NCI-H2227 treated with DMSO at 0.1 percent for 48 hours (cell line): Measurements from ENCODE around the gene CDH4.

Source experiments
- DNase-seq: peaks from one replicate; lab custom pipeline; 2025; lab: John Stamatoyannopoulos, UW

Gene CDH4

DNA sequence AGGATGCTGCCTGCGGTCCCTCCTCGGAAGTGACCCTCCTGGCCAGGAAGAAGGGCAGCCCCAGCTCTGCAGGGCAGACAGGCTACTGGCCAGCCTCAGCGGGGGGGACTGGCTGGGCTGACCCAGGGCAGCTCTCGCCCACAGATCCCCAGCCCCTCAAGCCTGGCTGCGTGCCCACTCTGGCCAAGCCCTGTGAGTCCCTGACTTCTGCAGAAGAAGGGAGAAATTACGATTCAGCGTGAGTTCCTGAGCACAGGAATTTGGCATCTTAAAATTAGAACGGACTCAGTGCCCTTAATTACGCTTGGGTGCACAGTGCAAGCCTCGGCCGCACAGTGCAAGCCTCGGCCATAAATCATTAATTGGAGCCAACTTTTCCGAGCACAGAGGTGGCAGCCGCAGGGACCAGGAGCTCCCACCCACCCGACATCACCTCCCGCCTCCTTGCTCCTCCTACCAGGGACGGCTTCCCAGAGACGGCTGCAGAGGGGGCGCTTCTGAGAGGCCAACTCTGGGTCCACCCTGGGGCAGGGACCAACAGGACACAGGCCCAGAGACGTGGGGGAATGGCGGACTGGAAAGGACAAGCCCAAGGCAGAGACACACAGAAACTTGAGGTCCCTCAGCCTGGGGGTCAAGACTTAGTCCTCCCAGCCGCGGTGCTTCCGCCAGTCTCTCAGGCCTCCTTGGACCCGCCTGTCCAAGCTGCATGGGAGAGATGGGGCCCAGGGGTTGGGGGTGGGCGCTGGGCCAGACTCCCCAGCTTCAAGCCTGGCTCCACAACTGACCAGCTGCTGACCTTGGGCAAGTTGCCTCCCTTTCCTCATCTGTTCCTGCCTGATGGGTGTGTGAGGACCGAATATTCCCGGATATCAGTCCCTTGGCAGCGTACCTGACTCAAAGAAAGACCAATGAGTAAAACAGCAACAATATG is 648.2 kb downstream of the CDH4 start:
- no peak for DNase-seq

DNA sequence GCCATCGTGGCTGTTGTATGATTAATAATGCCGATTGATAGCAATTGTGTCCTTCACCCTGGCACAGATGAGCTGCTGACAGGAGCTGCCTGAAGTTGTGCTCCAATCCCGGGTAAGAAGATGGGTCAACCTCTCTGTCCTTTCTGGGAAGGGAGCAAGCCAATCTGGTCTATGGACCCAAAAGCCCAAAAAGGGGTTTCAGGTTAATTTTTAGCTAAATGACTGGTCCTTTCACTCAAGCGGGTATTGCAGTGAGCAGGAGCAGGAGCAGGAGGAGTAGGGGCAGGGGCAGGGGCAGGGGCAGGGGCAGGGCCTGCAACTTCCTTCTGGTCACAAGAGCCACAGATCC is 648.9 kb downstream of the CDH4 start:
- DNase-seq, result no peak

- no peak for DNase-seq
Observed at GRCh38 chr20:61901392-61902220, 649.5 kb downstream of the CDH4 start.

- no peak for DNase-seq
Observed at GRCh38 chr20:61902221-61902869, 650.3 kb downstream of the CDH4 start.

DNA sequence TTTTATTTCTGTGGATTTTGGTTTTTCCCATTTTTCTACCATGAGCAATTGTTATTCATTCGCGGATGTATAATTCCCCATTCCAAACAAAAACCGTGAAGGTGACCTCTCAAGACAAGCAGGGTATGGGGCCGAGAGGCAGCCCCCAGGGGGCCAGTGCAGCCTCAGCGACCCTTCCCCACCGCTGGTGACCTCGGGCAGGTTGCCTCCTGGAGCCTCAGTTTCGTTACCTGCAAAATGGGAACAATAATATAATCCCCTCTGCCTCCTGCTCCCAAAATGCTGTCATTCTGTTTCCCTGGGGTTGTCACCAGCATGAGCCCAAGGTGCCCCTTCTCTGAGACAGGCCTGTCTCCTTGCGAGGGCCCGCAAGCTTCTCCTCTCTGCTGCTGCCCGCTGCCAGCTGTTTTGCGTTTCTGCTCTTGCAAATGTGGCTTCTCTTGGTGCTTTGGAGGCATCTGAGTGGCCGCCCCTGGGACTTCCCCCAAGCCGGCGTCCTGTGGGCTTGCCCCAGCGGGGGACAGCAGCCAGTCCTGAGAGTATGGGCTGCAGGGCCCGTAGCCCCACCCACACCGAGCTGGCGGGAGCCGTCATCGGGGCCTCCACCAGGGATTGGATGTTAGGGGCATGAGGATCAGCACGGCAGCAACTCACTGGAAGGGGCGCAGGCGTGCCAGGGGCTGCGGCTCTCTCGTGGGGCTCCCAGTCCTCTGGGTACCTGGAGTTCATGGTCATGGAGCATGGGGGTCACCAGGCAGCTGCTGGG is 651.7 kb downstream of the CDH4 start:
- no peak for DNase-seq

DNA sequence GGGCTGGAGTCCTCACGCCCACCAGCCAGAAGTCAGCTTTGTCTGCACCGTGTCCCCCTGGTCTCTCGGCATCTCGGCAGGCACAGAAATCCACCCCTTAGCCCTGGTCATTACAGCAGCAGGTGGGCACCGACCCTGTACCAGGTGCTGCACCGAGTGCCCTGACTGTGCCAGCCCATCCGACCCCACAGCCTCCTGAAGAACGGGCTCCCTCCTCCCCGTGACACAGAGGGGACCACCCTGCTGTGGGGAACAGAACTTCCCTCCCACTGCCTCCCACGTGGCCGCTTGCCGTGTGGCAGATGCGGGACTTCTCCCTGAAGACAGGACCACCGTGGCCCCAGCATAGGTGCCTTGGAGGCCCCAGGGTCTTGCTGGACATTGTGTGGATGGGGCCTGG is 652.4 kb downstream of the CDH4 start:
- DNase-seq, result no peak

DNA sequence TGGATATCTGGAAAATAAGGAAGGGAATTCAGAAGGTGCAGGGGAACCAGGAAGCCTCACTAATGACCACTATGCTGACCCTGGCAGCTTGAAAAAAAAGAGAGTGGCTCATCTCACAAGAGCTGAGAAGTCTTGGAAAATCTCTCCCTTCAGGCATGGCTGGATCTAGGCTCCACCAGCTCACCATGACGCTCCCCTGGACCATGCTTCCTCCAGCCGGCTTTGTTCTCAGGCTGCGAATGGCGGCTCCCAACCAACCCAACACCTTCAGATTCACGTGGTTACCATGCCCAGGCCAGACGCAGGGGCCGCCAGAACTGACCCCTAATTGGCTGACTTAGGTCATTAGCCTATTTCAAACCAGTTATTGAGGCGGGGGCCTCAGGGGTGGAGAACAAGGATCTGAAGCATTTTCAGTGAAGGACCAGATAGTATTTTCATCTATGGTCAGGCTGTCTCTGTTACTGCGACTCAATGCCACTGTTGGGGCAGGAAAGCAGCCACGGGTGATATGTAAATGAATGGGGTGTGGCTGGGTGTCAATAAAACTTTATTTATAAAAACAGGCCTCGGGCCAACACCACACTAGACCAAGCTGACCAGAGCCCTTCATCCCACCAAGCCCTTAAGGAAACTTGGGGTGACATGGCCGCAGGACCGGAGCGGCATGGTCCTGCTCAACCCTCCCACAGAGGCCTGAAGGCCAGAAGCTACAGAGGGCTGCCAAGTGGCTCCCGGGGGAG is 653.9 kb downstream of the CDH4 start:
- no peak for DNase-seq

DNA sequence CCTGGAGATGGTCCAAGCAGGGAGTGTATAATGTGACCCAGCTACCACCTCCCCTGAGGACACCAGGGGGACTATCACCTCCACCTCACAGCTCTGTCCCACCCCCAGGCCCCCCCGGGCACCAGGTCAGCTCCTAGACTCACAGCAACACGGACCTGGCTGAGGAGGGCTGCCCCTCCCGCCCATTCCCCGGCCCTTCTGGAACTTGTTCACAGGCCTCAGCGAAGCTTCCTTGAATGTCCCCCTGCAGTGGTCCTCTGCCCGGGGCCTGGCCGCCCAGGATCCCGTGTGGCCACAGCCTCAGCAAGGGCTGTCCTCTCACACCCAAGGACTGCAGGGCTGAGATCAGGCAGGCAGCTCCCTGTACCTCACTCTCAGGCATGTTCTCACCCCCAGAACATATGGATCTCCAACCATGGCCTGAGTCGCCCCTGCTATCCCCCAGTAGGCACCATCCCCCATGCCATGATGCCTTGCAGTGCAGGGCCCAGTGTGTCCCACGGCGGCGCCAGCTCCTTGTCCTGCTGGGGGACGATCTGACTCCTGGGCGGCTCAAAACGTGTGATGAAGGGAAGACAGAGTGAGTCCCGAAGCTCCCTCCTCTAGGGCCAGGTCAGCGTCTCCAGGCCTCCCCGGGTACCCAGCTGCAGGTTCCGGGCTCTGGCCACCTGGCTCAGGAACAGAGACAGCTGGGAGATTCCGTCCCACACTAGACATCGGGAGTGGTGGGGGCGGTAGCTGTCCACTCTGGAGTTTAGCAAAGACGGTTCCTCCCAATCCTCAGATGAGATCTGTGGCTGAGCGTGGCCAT is 655.2 kb downstream of the CDH4 start:
- no peak for DNase-seq

GRCh38 chr20:61908057-61909026 is 656.3 kb downstream of the CDH4 start:
- no peak for DNase-seq

GRCh38 chr20:61909028-61909427 is 657.0 kb downstream of the CDH4 start:
- no peak for DNase-seq

DNA sequence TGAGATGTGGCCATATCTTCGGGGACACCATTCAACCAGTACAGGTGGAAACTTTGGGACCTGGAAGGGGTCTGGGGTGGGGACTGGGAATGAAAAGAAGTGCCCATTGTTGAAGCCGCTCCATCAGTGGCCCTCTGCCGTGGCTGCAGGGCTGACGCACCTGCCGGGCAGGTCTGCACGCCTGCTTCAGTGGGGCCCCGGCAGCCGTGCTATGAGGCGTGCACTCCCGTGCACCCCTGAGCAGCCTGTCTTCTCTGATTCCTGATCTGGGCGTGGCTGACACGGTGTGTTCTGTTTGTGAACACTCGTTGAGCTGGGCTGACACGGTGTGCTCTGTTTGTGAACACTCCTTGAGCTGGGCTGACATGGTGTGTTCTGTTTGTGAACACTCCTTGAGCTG is 657.8 kb downstream of the CDH4 start:
- DNase-seq, result no peak

- no peak for DNase-seq
Observed at GRCh38 chr20:61911824-61912223, 659.8 kb downstream of the CDH4 start.

DNA sequence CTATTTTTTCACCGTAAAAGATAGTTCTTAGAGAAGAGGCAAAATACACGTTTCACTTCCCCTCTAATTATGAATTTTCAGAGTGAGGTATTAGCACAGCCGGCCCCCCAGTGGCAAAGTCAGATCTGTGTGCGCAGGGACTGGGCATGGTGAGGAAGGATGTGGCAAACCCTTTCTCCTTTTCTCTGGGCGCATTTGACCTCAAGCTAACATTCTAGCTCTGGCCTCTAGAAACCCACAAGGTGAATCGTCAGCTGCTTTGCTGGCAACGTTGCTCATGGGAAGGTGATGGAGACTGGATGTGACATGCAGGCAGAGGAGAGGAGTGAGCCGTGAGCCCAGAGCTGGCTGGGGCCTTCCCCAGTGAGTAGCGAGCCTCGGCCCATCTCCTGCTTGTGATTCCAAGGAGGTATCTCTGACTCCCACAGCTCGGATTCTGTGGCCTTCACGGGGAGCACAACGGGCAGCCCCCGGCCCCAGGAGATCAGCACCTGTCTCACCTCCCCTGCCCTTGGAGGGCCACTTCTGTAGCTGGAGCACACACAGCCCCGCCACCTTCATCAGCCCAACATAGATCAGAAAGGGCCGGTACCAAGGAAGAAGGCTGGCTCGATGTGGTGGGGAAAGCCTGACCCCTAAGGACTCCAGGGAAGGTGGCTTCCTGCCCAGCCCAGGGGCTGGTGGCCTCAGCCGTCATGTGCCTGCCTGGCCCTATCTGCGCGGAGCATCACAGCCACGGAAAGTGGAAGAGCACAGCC is 660.8 kb downstream of the CDH4 start:
- DNase-seq, result no peak

DNA sequence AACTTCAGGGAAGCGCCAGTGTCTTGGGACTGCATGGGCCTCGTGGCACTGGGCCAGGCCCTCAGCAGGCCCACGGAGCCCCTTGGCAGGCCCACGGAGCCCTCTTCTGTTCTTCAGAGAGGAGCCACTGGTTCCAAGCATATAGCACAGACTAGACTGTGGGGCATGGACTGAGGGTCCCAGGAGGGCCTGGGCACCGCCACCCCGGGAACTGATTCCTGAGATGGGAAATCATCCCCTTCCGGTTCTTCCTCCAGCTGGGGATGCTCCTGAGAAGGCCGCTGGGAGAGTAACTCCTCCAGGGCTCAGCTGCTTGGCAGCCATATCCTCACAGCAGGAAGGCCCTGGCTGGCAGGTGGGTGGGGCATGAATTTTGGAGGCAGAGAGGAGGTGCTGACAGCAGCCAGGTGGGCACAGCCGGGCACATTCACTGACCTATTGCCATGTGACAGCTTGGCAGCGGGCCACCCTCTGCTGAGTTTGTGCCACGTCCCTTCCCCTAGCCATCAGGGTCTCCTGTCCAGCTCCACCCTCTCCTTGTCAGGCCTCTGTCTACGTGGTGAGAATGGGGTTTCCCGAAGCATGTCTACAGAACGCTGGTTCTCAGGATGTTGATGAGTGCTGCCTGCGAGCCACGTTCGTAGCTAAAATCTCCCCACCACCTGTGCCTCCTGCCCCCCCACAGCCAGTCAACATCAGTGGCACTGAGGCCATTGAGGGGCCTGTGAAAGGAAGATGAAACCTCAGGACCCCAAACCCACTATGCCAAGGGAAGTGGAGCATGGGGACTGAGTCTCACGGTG is 661.6 kb downstream of the CDH4 start:
- no peak for DNase-seq

DNA sequence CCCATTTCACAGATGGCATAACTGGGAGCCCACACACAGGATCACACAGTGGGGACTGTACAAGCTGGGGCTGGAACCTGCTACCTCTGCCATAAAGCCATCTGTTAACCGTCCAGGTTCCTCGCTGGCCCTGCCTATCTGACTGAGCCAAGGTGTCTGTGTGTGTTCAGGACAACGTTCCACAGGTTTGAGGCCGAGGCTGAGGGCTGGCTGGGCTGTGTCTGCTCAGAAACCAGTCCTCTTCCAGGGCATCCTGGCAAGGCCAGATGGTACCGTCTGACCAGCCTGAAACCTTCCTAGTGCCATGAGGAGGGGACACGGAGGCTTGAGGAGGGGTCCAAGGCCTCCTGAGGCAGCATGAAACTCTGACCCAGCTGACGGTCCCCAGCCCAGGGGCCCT is 663.0 kb downstream of the CDH4 start:
- no peak for DNase-seq

- no peak for DNase-seq
Observed at GRCh38 chr20:61916318-61916891, 664.3 kb downstream of the CDH4 start.

DNA sequence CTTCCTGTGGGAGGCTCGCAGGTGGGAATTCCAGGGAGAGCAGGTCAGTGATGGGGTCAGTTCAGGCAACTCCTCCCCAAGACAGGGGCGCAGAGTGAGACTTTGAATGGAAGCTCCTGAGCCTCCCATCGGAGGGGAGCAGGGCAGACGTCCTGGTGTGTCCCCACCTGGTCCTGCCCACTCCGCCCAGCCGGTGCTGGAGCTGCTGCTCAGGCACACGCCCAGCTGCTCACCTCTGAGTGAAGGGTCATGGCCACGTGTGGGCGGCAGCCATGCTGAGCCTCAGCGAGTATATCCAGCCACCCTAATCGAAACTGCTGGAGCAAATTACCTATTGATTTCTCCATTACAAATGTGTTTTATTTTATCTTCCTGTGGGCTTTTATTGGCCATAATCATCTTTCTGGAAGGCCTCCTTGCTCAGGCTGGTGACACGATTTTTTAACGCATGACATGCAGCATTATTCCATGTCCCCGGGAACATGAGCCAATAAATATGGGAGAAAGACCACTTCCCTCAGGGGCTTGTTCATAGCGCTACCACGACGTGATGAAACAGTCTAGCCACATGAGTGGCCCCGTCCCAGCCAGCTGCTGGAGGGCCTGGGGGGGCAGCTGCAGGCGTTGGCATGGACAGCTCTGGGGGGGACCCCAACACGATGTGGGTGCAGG is 665.5 kb downstream of the CDH4 start:
- DNase-seq, result no peak
